ENCODE measurements around the gene NFYC. TPM values are rescaled to one million over a fixed set of nuclear protein-coding genes. Genes with fewer than 3 reads are reported as not detected.

Gene NFYC
- total and polyA plus RNA-seq, 2 of the 8 experiments (the other 6 are each of a cell fraction or from before 2014, with no cell fraction given) = 54.1 to 124 TPM

- Histone ChIP-seq H3K18ac (ENCODE audit: extremely low read depth, low read length) (peak overlapping the region; percentile 64), H3K14ac (ENCODE audit: insufficient read length) (no peak overlapping the region), H4K20me1 (replicated peaks in 1 of 2; ENCODE audit: control insufficient read depth in 1 of 2, insufficient read depth in 2 of 2, low read length in 2 of 2) (no peaks in the 10 kb centered on the region), H4K8ac (ENCODE audit: extremely low read depth, insufficient read depth, low read length) (peak overlapping the region; percentile 75; the same call in 1 of the 2 replicates), H3K4me3 (ENCODE audit: extremely low read depth in 1 of 4, insufficient read depth in 2 of 4, low read depth in 3 of 4, low read length in 4 of 4) (peak overlapping the region; percentile 17 to 51 (median 28); a peak in 6 of 8 replicates), H3K9me3 (ENCODE audit: insufficient read depth in 2 of 2, low read depth in 1 of 2, low read length in 1 of 2) (no peaks in the 10 kb centered on the region), H2AK5ac (ENCODE audit: low read depth, low read length) (no peak overlapping the region), H3K23me2 (ENCODE audit: low read depth, low read length) (peaks cover 3% of the 10 kb centered on the region; the same call in 1 of the 2 replicates), H3K4me1 (replicated peaks in 1 of 4; ENCODE audit: control insufficient read depth in 3 of 4, insufficient read depth in 4 of 4, low read length in 3 of 4) (peaks cover 9 to 33% (median 25%) of the 10 kb centered on the region in 4 experiments), H3K79me1 (ENCODE audit: low read depth, low read length) (no peaks in the 10 kb centered on the region), H3K36me3 (ENCODE audit: control insufficient read depth in 2 of 4, insufficient read depth in 4 of 4, low read length in 3 of 4) (no peaks in the 10 kb centered on the region), H3K4me2 (ENCODE audit: insufficient read depth in 1 of 2, low read depth in 2 of 2, low read length in 2 of 2) (peak overlapping the region; percentile 59 to 73), H3K9ac (replicated peaks in 1 of 4; ENCODE audit: extremely low read depth in 1 of 4, low read depth in 3 of 4, low read length in 3 of 4) (no peak overlapping the region), H2BK20ac (ENCODE audit: low read length) (0 out of 2 replicates have a peak overlapping the region, but pooled peaks have one; percentile 75), H3K23ac (ENCODE audit: insufficient read length) (no peak overlapping the region), H3K4ac (replicated peaks; ENCODE audit: insufficient read length, low read depth, low read length) (no peak overlapping the region), H2BK15ac (ENCODE audit: low read length) (no peak overlapping the region), H3K79me2 (ENCODE audit: control insufficient read depth in 1 of 2, insufficient read depth in 2 of 2, low read length in 2 of 2) (no peaks in the 10 kb centered on the region), H3K27me3 (replicated peaks in 1 of 4; ENCODE audit: control insufficient read depth in 3 of 4, extremely low read depth in 1 of 4, insufficient read depth in 3 of 4, low read length in 3 of 4) (peaks cover 0 to 6% (median 4%) of the 10 kb centered on the region in 4 experiments; a peak in 3 of 7 replicates), H3K56ac (replicated peaks; ENCODE audit: insufficient read length, low read depth, low read length) (no peak overlapping the region), H4K91ac (replicated peaks; ENCODE audit: insufficient read length, low read length) (no peak overlapping the region), H4K5ac (ENCODE audit: insufficient read length, low read depth, low read length) (peak overlapping the region; percentile 12), H2AFZ (ENCODE audit: low read length) (no peak overlapping the region), H2BK120ac (replicated peaks; ENCODE audit: low read depth, low read length) (no peak overlapping the region), H2BK5ac (ENCODE audit: low read depth, low read length) (no peak overlapping the region; the same call in 1 of the 2 replicates), H3K27ac (ENCODE audit: low read depth, low read length) (no peak overlapping the region), H2BK12ac (ENCODE audit: low read depth, low read length) (peak overlapping the region; percentile 81; the same call in 1 of the 2 replicates)
- no peak for FAIRE-seq
- WGBS, 2 experiments (ENCODE audit: extremely low coverage in 1 of 2, insufficient coverage in 1 of 2, insufficient read length in 1 of 2, insufficient replicate concordance in 2 of 2, low coverage in 1 of 2, low lambda C conversion rate in 2 of 2, missing lambda C conversion rate in 1 of 2) = 10% methylated on average over 34 of the region's 56 CpGs; no CpG with 5 or more reads in 1 of the 2 experiments
- ChIA-PET POLR2A (ENCODE audit: partially characterized antibody) (interaction anchor here (1.0 to 1.6 kb wide), 4 partner anchors 11 to 178 kb away, joined by 3 to 7 read pairs (median 4); partner anchors contain the start of gene CTPS1), CTCF (ENCODE audit: partially characterized antibody) (interaction anchor here (2.2 to 24.5 kb wide), 3 partner anchors 19 to 147 kb away, joined by 7 to 325 read pairs (median 19); no protein-coding TSS in a partner anchor)
- DNase-seq (ENCODE audit: low read depth in 1 of 2, low spot score in 2 of 2) = peak; percentile 80 to 92
- TF ChIP-seq EZH2 (IDR thresholded peaks at IDR 0.05; ENCODE audit: low read depth, low read length, severe bottlenecking) (no peak), RXRA (IDR thresholded peaks at IDR 0.05; ENCODE audit: insufficient read depth, low read depth, low read length) (no peak), GABPA (IDR thresholded peaks at IDR 0.05; ENCODE audit: borderline replicate concordance, insufficient read depth, low read length) (no peak), BRCA1 (IDR thresholded peaks at IDR 0.05; ENCODE audit: low read depth, low read length) (no peak), SIN3A (conservative IDR thresholded peaks at IDR 0.05 in 1 of 2, IDR thresholded peaks at IDR 0.05 in 1 of 2; ENCODE audit: low read depth in 1 of 2, low read length in 2 of 2) (no peak), SP2 (IDR thresholded peaks at IDR 0.05; ENCODE audit: low read length) (no peak), SP4 (IDR thresholded peaks at IDR 0.05; ENCODE audit: low read length) (no peak; the same call in 1 of the 2 replicates), SP1 (IDR thresholded peaks at IDR 0.05; ENCODE audit: low read depth, low read length) (0 out of 2 replicates have a peak, but pooled peaks have one; percentile 27), SIRT6 (IDR thresholded peaks at IDR 0.05; ENCODE audit: low read length) (no peak), NRF1 (IDR thresholded peaks at IDR 0.05; ENCODE audit: low read depth, low read length) (no peak), ASH2L (IDR thresholded peaks at IDR 0.05; ENCODE audit: low read length) (peak; percentile 92), TEAD4 (IDR thresholded peaks at IDR 0.05; ENCODE audit: low read depth, low read length) (no peak), SRF (IDR thresholded peaks at IDR 0.05; ENCODE audit: low read depth, low read length) (no peak)
Measured at GRCh38 chr1:40802078-40802741, 110.7 kb downstream of the NFYC start.
